Subcutaneous abdominal adipose tissue (tissue), 5 donors: ENCODE data around the gene DLG2.
"Not testable (repeated sequence)": the region's sequence is repeated elsewhere in the genome, so short reads cannot be mapped to it uniquely, and the experiment has no call there.

Experiments used
- H3K27ac ChIP-seq: one replicate; pipeline ENCODE4 v1.7.0; 2013; ENCODE audit warnings: low read depth, mild to moderate bottlenecking, inconsistent platforms, low read length, moderate library complexity
- H3K27me3 ChIP-seq, 5 donors: one replicate each; pipeline ENCODE4 v1.7.0; 2013; ENCODE audit warnings: low read length in 5 of 5, inconsistent platforms in 1 of 5; ENCODE audit not compliant: control insufficient read depth in 5 of 5, insufficient read depth in 4 of 5
- H3K36me3 ChIP-seq, 5 donors: one replicate each; pipeline ENCODE4 v1.7.0; 2013; ENCODE audit warnings: low read length in 5 of 5; ENCODE audit not compliant: control insufficient read depth in 5 of 5, insufficient read depth in 5 of 5
- H3K4me1 ChIP-seq, 5 donors: one replicate each; pipeline ENCODE4 v1.7.0; 2013; ENCODE audit warnings: low read length in 5 of 5, mild to moderate bottlenecking in 3 of 5, moderate library complexity in 1 of 5; ENCODE audit not compliant: control insufficient read depth in 5 of 5, insufficient read depth in 5 of 5
- H3K4me3 ChIP-seq, 5 donors: one replicate each; pipeline ENCODE4 v1.7.0; 2013; ENCODE audit warnings: low read length in 5 of 5, low read depth in 1 of 5
- H3K9ac ChIP-seq, 5 donors: one replicate each; pipeline ENCODE4 v1.7.0; 2013; ENCODE audit warnings: low read length in 5 of 5, mild to moderate bottlenecking in 4 of 5, moderate library complexity in 3 of 5
- H3K9me3 ChIP-seq, 5 donors: one replicate each; pipeline ENCODE4 v1.7.0; 2013; ENCODE audit warnings: low read length in 5 of 5; ENCODE audit not compliant: control insufficient read depth in 5 of 5
- donor health status: healthy.
- donor health status: healthy.
- donor health status: healthy.
- donor health status: healthy.
- donor health status: healthy.

Gene DLG2

DNA sequence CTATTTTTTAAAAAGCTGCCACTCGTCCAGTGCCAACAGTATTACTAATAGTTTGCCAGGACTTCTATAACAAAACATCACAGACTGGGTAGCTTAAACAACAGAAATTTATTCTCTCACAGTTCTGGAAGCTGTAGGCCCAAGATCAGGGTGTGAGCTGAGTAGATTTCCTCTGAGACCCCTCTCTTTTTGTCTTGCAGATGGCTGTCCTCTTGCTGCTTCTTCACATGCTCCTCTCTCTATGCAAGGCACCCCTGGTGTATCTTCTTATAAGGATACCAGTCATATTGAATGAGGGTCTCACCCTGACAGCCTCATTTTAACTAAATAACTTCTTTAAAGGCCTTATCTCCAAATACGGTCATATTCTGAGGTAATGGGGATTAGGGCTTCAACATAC, 390.9 kb downstream of the DLG2 start:
- no peaks in the 10 kb centered on the region for H3K4me1 ChIP-seq
- H3K27me3 ChIP-seq = no peaks in the 10 kb centered on the region
- peaks cover 0 to 4% (median 0%) of the 10 kb centered on the region in 5 donors for H3K9me3 ChIP-seq
- H3K9ac ChIP-seq = no peak overlapping the region
- H3K4me3 ChIP-seq = no peak overlapping the region
- no peak overlapping the region for H3K27ac ChIP-seq
- no peaks in the 10 kb centered on the region for H3K36me3 ChIP-seq

DNA sequence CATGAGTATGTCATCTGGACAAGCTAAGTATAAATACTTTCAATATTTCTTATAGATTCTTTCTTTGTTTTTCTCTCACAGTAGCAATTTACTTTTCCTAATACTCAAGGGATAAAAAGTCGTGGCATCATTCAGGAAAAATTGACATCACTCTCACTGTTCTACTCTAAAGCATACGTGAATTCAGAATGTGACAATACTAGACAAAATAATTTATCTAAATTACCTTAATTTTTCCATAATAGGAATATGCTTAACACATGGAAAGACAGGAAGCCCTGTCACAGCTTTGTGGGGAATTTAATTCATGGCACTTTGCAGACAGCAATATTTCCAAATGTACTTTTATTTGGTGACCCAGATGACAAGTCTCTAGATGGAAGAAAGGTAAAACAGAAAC, 394.6 kb downstream of the DLG2 start:
- H3K9me3 ChIP-seq = peaks cover 0 to 3% (median 2%) of the 10 kb centered on the region in 5 donors
- no peak overlapping the region for H3K9ac ChIP-seq
- no peaks in the 10 kb centered on the region for H3K27me3 ChIP-seq
- no peaks in the 10 kb centered on the region for H3K4me1 ChIP-seq
- H3K36me3 ChIP-seq = no peaks in the 10 kb centered on the region
- no peak overlapping the region for H3K27ac ChIP-seq
- H3K4me3 ChIP-seq = no peak overlapping the region

DNA sequence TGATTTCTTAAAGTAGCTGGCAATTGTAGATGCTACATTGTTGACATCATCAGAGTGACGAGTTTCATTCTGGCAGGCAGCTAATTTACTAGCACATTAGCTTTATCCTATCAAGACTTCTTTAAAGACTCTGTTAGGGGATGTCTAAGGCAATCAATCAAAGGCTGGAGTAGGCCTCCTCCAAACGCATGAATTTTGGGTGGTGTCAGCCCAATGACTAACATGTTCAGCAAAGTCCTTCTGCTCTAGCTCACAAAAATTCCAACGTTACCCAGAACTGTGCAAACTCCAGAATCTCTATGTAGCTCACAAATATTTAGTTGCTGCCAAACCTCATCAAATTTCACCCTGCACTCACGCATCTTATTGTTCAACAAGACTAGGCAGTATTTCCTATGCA, 395.6 kb downstream of the DLG2 start:
- Histone ChIP-seq H3K4me1 (no peaks in the 10 kb centered on the region), H3K9me3 (peaks cover 0 to 3% (median 2%) of the 10 kb centered on the region in 5 donors), H3K4me3 (no peak overlapping the region), H3K27ac (no peak overlapping the region), H3K27me3 (no peaks in the 10 kb centered on the region), H3K36me3 (no peaks in the 10 kb centered on the region), H3K9ac (no peak overlapping the region)

DNA sequence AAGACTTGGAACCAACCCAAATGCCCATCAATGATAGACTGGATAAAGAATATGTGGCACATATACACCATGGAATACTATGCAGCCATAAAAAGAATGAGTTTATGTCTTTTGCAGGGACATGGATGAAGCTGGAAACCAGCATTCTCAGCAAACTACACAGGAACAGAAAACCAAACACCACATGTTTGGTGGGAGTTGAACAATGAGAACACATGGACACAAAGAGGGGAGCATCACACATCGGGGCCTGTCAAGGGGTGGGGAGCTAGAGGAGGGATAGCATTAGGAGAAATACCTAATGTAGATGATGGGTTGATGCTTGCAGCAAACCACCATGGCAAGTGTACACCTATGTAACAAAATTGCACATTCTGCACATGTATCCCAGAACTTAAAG, 397.4 kb downstream of the DLG2 start:
- not testable (repeated sequence) for H3K9me3 ChIP-seq, H3K27ac ChIP-seq, H3K36me3 ChIP-seq, H3K9ac ChIP-seq, H3K4me3 ChIP-seq, H3K4me1 ChIP-seq, H3K27me3 ChIP-seq

DNA sequence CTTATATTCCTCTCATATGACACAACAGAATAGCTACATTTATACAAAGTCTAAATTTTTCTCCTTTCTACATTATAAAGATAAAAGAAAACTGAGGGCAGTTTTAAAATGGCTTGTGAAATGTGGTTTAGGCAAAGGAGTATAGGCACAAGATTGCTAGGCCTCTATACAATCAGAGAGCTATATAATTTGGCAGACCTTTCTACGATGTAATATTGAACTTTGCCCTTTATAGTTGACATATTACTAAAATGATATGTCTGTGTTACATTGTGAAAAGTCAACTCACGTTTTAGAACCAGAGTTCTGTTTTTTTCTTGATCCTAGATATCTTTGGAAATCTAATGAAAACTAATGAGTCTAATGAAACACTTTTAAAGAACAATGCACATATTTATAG, 430.2 kb downstream of the DLG2 start:
- Histone ChIP-seq H3K36me3 (no peaks in the 10 kb centered on the region), H3K9ac (no peak overlapping the region), H3K4me3 (no peak overlapping the region), H3K27me3 (no peaks in the 10 kb centered on the region), H3K27ac (no peak overlapping the region), H3K4me1 (no peaks in the 10 kb centered on the region), H3K9me3 (peaks cover 0 to 11% (median 10%) of the 10 kb centered on the region in 5 donors)

DNA sequence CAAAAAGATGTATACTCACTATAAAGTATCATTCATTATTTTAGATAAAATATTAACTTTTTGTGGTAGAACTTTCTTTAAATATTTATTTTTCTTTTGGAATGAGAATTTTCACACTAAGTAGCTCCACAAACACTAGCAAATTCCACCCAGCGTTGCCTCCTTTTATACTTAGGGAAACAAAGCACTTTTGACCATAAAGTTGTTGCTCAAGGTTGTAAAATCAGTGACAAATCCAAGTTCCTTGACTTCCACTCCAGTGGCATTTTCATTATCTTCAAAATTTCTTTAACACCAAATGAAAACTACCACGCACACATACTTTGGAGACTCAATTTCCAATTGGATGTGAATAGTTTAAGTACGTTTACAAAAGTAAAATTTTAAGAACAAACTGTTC, 431.2 kb downstream of the DLG2 start:
- H3K27ac ChIP-seq = no peak overlapping the region
- no peaks in the 10 kb centered on the region for H3K4me1 ChIP-seq
- no peaks in the 10 kb centered on the region for H3K27me3 ChIP-seq
- H3K36me3 ChIP-seq = no peaks in the 10 kb centered on the region
- no peak overlapping the region for H3K4me3 ChIP-seq
- no peak overlapping the region for H3K9ac ChIP-seq
- peaks cover 0 to 7% (median 4%) of the 10 kb centered on the region in 5 donors for H3K9me3 ChIP-seq

DNA sequence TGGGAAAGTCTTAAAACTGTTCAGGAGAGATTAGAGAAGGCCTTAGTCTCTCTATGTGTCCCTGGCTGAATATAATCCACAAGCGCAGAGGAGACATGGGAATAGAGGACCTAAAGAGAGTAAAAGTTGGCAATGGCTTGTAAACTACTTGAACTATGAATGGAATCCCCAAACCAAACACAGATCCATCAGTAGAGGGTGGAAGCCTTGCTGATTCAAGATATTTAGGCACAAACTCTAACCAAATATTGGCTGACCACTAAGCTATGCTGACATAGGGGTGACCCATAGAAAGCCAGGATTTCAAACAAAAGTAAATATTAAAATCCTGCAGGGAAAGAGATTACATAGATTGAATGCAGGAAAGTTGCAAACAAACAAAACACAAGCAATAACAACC, 439.2 kb downstream of the DLG2 start:
- Histone ChIP-seq H3K27ac (no peak overlapping the region), H3K27me3 (no peaks in the 10 kb centered on the region), H3K9ac (no peak overlapping the region), H3K9me3 (peaks cover 0 to 10% (median 3%) of the 10 kb centered on the region in 5 donors), H3K4me1 (no peaks in the 10 kb centered on the region), H3K4me3 (no peak overlapping the region), H3K36me3 (no peaks in the 10 kb centered on the region)

DNA sequence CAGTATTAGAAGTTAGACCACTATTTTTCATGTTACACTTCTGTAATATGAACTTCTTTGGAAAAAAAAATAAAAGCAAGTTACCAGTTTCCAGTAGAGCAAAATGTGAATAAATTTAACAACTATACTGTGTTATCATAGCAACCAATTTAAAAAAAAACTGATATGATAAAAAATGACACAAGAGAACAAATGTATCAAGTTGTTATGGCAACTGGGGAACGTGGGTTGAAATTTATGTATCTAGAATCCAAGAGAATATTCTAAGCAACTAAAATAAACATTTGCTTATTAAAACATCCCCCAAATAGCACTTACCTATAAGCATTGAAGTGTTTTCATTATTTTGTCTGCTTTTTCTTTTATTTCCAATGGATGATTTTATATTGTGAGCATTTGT, 442.4 kb downstream of the DLG2 start:
- no peak overlapping the region for H3K9ac ChIP-seq
- H3K4me3 ChIP-seq = no peak overlapping the region
- no peak overlapping the region for H3K27ac ChIP-seq
- no peaks in the 10 kb centered on the region for H3K27me3 ChIP-seq
- no peaks in the 10 kb centered on the region for H3K36me3 ChIP-seq
- H3K9me3 ChIP-seq = peaks cover 0 to 4% (median 3%) of the 10 kb centered on the region in 5 donors
- H3K4me1 ChIP-seq = no peaks in the 10 kb centered on the region

DNA sequence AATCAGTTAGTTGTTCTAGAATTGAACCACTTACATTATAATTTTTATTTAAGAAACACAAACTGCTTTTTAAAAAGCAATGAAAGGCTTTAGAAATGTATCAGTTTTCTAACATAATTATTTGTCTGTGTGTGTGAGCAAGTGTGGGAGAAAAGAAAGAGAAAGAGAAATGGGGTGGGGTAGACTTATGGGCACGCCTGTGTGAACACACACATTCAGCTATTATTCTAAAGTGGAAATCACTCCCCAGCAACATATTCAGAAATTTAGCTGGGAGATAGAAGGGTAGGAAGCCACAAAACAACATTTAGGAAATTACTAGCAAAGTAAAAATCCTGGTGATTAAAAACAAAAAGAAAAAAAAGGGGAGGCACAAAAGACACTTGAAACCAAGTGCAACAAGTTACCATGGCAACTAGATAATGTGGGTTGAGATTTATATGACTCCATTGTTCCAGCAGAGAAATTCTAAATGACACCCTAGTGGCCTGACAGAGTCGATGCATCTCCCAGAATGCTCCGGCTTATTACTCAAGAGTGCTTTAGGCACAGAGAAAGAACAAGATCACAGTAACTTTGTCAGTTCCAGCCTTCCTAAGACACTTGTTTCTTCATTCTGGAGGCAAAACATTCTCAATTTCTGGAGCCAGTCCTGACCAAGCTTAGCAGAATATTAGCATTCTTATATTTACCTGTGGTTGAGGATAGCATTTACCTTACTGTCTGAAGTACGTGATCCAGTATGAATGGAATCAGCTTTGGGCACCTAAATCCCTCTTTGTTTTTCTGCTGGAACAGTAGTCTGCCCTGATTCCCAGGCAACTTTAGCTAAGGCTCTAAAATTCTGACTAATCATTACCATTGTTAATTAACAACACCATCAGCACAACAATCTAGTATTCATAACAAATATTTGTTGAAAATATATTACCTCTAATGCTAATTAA, 444.4 kb downstream of the DLG2 start:
- no peak overlapping the region for H3K27ac ChIP-seq
- no peaks in the 10 kb centered on the region for H3K27me3 ChIP-seq
- H3K4me1 ChIP-seq = no peaks in the 10 kb centered on the region
- H3K4me3 ChIP-seq = no peak overlapping the region
- no peaks in the 10 kb centered on the region for H3K36me3 ChIP-seq
- peaks cover 0 to 2% (median 0%) of the 10 kb centered on the region in 5 donors for H3K9me3 ChIP-seq
- H3K9ac ChIP-seq = no peak overlapping the region

DNA sequence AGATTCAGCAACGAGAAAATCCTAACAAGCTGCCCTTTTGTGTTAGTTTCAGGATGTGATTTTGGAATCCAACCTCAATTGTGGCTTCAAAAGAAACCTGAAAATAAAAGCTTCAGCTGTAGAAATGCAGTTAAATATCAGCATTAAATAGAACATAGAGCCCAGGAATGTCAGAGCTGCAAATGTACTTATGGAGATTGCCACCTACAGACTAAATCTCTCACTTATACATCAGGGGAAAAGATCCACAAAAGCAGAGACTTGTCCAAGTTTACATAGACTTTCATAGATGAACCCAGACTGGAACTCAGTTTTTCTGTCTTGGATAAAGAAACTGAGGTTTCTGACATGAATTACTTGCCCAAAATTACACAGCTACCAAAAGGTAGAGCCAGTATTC, 446.6 kb downstream of the DLG2 start:
- Histone ChIP-seq H3K27me3 (no peaks in the 10 kb centered on the region), H3K4me3 (no peak overlapping the region), H3K4me1 (no peaks in the 10 kb centered on the region), H3K9me3 (peaks cover 0 to 7% (median 6%) of the 10 kb centered on the region in 5 donors), H3K9ac (no peak overlapping the region), H3K36me3 (no peaks in the 10 kb centered on the region), H3K27ac (no peak overlapping the region)
